Stimulated activated CD4-positive, alpha-beta T cell treated with anti-CD3 and anti-CD28 coated beads, TNF-alpha, amount 100 ng/mL, for 24 hours (primary cell): ENCODE data around the gene FAM120C.

Source experiments
- DNase-seq, 3 experiments: peaks; one replicate each; pipeline ENCODE4 v3.0.0-alpha.2; 2020; ENCODE audit warnings: low read depth in 3 of 3

FAM120C gene

GRCh38 chrX:54171091-54171490 lies 12.0 kb downstream of the FAM120C start:
- DNase-seq, result no peak

- no peak for DNase-seq
Observed at GRCh38 chrX:54166915-54167314, 16.1 kb downstream of the FAM120C start.

- DNase-seq, result no peak
Observed at GRCh38 chrX:54157561-54157960, 25.5 kb downstream of the FAM120C start.

GRCh38 chrX:54134269-54134668 lies 48.8 kb downstream of the FAM120C start:
- no peak for DNase-seq

GRCh38 chrX:54116391-54116790 lies 66.7 kb downstream of the FAM120C start:
- no peak for DNase-seq

GRCh38 chrX:54093571-54093970 lies 89.5 kb downstream of the FAM120C start:
- DNase-seq, result no peak

GRCh38 chrX:54093159-54093558 lies 89.9 kb downstream of the FAM120C start:
- DNase-seq, result no peak

- DNase-seq, result no peak
Observed at GRCh38 chrX:54090880-54091279, 92.2 kb downstream of the FAM120C start.

- no peak for DNase-seq
Observed at GRCh38 chrX:54089191-54089590, 93.9 kb downstream of the FAM120C start.

GRCh38 chrX:54087661-54088060 lies 95.4 kb downstream of the FAM120C start:
- DNase-seq, result no peak

GRCh38 chrX:54085666-54086065 lies 97.4 kb downstream of the FAM120C start:
- DNase-seq, result no peak

GRCh38 chrX:54076903-54077302 lies 106.2 kb downstream of the FAM120C start:
- DNase-seq, result no peak

- no peak for DNase-seq
Observed at GRCh38 chrX:54074826-54075225, 108.2 kb downstream of the FAM120C start.

GRCh38 chrX:54067766-54068165 lies 115.3 kb downstream of the FAM120C start:
- DNase-seq, result no peak

- no peak for DNase-seq
Observed at GRCh38 chrX:54066841-54067240, 116.2 kb downstream of the FAM120C start.

- DNase-seq, result no peak
Observed at GRCh38 chrX:54064564-54064963, 118.5 kb downstream of the FAM120C start.

GRCh38 chrX:54063361-54063760 lies 119.7 kb downstream of the FAM120C start:
- DNase-seq, result no peak

- no peak for DNase-seq
Observed at GRCh38 chrX:54049801-54050200, 133.3 kb downstream of the FAM120C start.

- DNase-seq, result no peak
Observed at GRCh38 chrX:54048412-54048811, 134.6 kb downstream of the FAM120C start.

GRCh38 chrX:54045563-54046228 lies 137.4 kb downstream of the FAM120C start:
- no peak for DNase-seq

GRCh38 chrX:54044877-54045338 lies 138.1 kb downstream of the FAM120C start:
- no peak for DNase-seq

- peak; percentile 83 to 91 (median 86) for DNase-seq
Observed at GRCh38 chrX:54044126-54044876, 138.8 kb downstream of the FAM120C start, which contains the start of gene PHF8. Gene PHF8 (minus strand): TSS chrX:54044473. CDS start chrX:54042728, 1,745 bp downstream.

GRCh38 chrX:54043541-54044125 lies 139.4 kb downstream of the FAM120C start:
- DNase-seq, result peak in 2 of 3 experiments; percentile 5 to 27
